ENCODE results near the gene TNFSF8.

TNFSF8 gene

GRCh38 chr9:114906922-114907571, 23.3 kb downstream of the TNFSF8 start:
- Histone ChIP-seq H3K27me3 (ENCODE audit: control insufficient read depth, insufficient read depth, low read length) (no peaks in the 10 kb centered on the region), H3K4me2 (ENCODE audit: low read length) (peak overlapping the region; percentile 0), H3K36me3 (ENCODE audit: control insufficient read depth, insufficient read depth, low read length) (no peaks in the 10 kb centered on the region), H3K79me2 (no peaks in the 10 kb centered on the region), H3K9me3 (ENCODE audit: control insufficient read depth, low read length) (no peaks in the 10 kb centered on the region), H3K4me1 (peaks cover 32% of the 10 kb centered on the region), H3K4me3 (ENCODE audit: low read depth, low read length) (no peak overlapping the region), H2AFZ (peak overlapping the region; percentile 25), H3K9ac (no peak overlapping the region), H3K27ac (peak overlapping the region; percentile 91)
- TF ChIP-seq CTCF (IDR thresholded peaks at IDR 0.05), result peak; percentile 45

GRCh38 chr9:114905170-114905940, 25.0 kb downstream of the TNFSF8 start:
- H2AFZ ChIP-seq, result no peak overlapping the region
- H3K9me3 ChIP-seq (ENCODE audit: control insufficient read depth, low read length), result no peaks in the 10 kb centered on the region
- H3K79me2 ChIP-seq, result no peaks in the 10 kb centered on the region
- H3K4me3 ChIP-seq (ENCODE audit: low read depth, low read length), result no peak overlapping the region
- no peaks in the 10 kb centered on the region for H3K36me3 ChIP-seq (ENCODE audit: control insufficient read depth, insufficient read depth, low read length)
- H3K27me3 ChIP-seq (ENCODE audit: control insufficient read depth, insufficient read depth, low read length), result no peaks in the 10 kb centered on the region
- peaks cover 26% of the 10 kb centered on the region for H3K4me1 ChIP-seq
- no peak overlapping the region for H3K9ac ChIP-seq
- H3K27ac ChIP-seq, result no peak overlapping the region
- TF ChIP-seq CTCF (IDR thresholded peaks at IDR 0.05), result no peak
- H3K4me2 ChIP-seq (ENCODE audit: low read length), result no peak overlapping the region

GRCh38 chr9:114902786-114903524, 27.4 kb downstream of the TNFSF8 start:
- peaks cover 16% of the 10 kb centered on the region for H3K4me1 ChIP-seq
- H3K9ac ChIP-seq, result no peak overlapping the region
- H3K27me3 ChIP-seq (ENCODE audit: control insufficient read depth, insufficient read depth, low read length), result no peaks in the 10 kb centered on the region
- no peaks in the 10 kb centered on the region for H3K36me3 ChIP-seq (ENCODE audit: control insufficient read depth, insufficient read depth, low read length)
- no peak overlapping the region for H2AFZ ChIP-seq
- no peak overlapping the region for H3K27ac ChIP-seq
- no peaks in the 10 kb centered on the region for H3K79me2 ChIP-seq
- no peaks in the 10 kb centered on the region for H3K9me3 ChIP-seq (ENCODE audit: control insufficient read depth, low read length)
- no peak for TF ChIP-seq CTCF (IDR thresholded peaks at IDR 0.05)
- no peak overlapping the region for H3K4me3 ChIP-seq (ENCODE audit: low read depth, low read length)
- H3K4me2 ChIP-seq (ENCODE audit: low read length), result no peak overlapping the region

GRCh38 chr9:114900942-114901802, 29.2 kb downstream of the TNFSF8 start:
- Histone ChIP-seq H3K4me2 (ENCODE audit: low read length) (no peak overlapping the region), H3K79me2 (no peaks in the 10 kb centered on the region), H3K27me3 (ENCODE audit: control insufficient read depth, insufficient read depth, low read length) (no peaks in the 10 kb centered on the region), H3K9me3 (ENCODE audit: control insufficient read depth, low read length) (no peaks in the 10 kb centered on the region), H3K9ac (no peak overlapping the region), H3K4me3 (ENCODE audit: low read depth, low read length) (no peak overlapping the region), H3K36me3 (ENCODE audit: control insufficient read depth, insufficient read depth, low read length) (no peaks in the 10 kb centered on the region), H3K4me1 (peaks cover 7% of the 10 kb centered on the region), H3K27ac (no peak overlapping the region), H2AFZ (no peak overlapping the region)
- TF ChIP-seq CTCF (IDR thresholded peaks at IDR 0.05), result no peak
